Posterior cingulate gyrus (tissue), 11 donors: ENCODE data around the gene NTM.

Experiments used
- DNase-seq, 10 donors: peaks; one replicate each; pipeline versions ENCODE4 v3.0.0 to v3.0.0-alpha.2; 2020 to 2021; ENCODE audit warnings: mixed read lengths in 3 of 10
- intact Hi-C: fragments of 100-400 bp; cut with DNase I; formaldehyde crosslinking; loops from one replicate; pipeline ENCODE4 v1.15.1; 2023

Gene NTM

DNA sequence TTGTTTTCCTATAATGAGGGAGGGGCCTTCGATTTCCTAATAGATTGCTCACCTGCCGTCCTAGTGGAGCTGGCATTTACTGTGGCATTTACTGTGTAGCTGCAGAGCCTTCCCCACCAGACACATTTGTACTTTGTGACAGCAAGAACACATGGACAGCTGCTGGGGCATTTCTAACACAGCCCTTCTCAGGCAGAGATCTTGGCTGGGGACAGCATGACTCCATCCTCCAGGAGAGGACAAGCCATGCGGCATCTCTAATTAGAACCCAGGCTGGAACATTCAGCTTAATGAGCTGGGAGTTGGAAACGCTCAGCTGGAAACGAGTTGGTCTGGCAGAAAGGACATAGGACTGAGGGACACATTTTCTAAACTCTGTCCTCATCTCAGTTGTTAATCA is 887.5 kb downstream of the NTM start:
- peak in 2 of 10 donors; percentile 25 to 75 for DNase-seq
- intact Hi-C loops: no loop called here

DNA sequence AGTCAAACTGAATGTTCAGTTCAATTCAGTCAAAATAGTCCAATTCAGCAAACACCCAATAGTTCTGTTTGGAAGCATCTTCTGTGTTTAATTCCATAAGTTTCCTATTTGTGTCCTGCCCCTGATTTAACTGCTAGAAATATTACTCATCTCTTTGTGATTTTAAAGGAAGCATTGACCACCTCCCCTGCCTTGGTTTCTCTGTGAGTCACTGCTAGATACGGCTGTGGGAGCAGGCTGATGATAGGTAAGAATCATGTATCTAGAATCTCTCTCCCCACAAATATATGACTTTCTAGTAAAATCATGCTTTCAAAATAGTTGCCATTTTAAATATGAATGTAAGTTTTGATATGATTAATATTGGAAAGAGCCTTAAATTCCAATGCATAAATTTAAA is 888.5 kb downstream of the NTM start:
- no peak for DNase-seq
- intact Hi-C loops: no loop called here

- intact Hi-C loops: no loop called here
- DNase-seq: no peak
Observed at GRCh38 chr11:132260636-132261035, 890.2 kb downstream of the NTM start.

- intact Hi-C loops: no loop called here
Observed at GRCh38 chr11:132263241-132263640, 892.8 kb downstream of the NTM start.

DNA sequence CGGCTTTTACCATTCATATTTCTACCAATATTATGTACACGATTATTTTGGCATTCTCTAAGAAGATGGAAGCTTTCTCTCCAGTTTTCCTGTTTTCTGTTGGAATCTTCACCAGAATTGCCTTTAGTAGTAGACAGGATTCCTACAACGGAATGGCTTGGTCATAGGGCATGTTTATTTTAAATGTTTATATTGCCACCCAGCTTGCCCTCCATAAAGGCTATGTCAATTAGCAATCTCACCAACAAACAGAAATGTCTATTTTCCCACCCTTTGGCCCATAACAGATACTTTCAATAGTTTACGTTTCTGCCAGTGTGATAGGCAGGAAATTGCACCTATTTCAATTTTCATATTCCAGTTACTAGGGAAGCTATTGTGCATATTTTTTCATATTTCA is 893.5 kb downstream of the NTM start:
- intact Hi-C loops: no loop called here
- no peak for DNase-seq

More at GRCh38 chr11:132263241-132263640, 892.8 kb downstream of the NTM start:
- DNase-seq: no peak

GRCh38 chr11:132264616-132265015 is 894.2 kb downstream of the NTM start:
- intact Hi-C loops: no loop called here
- DNase-seq: no peak

- intact Hi-C loops: no loop called here
- DNase-seq: no peak
Observed at GRCh38 chr11:132278801-132279574, 908.6 kb downstream of the NTM start.

GRCh38 chr11:132284048-132284447 is 913.6 kb downstream of the NTM start:
- intact Hi-C loops: no loop called here
- no peak for DNase-seq

GRCh38 chr11:132284611-132285010 is 914.2 kb downstream of the NTM start:
- no peak for DNase-seq
- intact Hi-C loops: no loop called here

- DNase-seq: no peak
- intact Hi-C loops: no loop called here
Observed at GRCh38 chr11:132285631-132286030, 915.2 kb downstream of the NTM start.

GRCh38 chr11:132286106-132286505 is 915.7 kb downstream of the NTM start:
- DNase-seq: no peak
- intact Hi-C loops: no loop called here

- intact Hi-C loops: no loop called here
- DNase-seq: no peak
Observed at GRCh38 chr11:132288036-132288435, 917.6 kb downstream of the NTM start.

DNA sequence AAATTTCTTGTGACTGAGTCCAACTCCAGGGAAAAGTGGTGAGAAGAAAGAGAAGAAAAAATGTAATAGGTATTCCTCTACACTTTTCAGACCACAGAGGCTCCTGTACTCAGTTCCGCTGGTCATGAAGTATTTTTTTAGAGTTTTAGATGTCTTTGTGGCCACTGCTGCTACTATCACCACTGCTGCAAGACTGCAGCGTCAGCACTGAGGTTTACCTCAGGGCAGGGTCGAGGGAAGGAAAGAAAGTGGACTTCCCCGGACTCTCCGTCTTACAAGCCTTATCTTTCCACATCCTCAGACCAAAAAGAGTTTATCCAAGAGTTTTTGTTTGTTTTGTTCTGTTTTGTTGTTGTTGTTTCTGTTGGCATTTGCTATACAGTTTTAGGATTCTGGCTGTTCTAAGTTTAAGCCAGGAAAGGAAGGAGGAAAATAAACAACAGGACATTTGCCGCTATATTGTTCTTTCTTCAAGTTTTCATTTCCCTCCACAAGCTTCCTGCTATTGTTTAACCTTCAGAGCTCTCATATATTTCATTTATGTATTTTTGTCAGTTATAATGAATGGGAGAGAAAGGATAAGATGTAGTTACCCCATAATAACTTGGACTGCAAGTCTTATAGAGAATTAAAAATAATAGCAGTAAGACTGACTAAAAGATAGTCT is 919.3 kb downstream of the NTM start:
- DNase-seq: no peak
- intact Hi-C loops: no loop called here

GRCh38 chr11:132293586-132293985 is 923.2 kb downstream of the NTM start:
- intact Hi-C loops: no loop called here
- DNase-seq: no peak

GRCh38 chr11:132296946-132297610 is 926.7 kb downstream of the NTM start:
- no peak for DNase-seq
- intact Hi-C loops: no loop called here

GRCh38 chr11:132298357-132298756 is 927.9 kb downstream of the NTM start:
- intact Hi-C loops: no loop called here
- DNase-seq: no peak

DNA sequence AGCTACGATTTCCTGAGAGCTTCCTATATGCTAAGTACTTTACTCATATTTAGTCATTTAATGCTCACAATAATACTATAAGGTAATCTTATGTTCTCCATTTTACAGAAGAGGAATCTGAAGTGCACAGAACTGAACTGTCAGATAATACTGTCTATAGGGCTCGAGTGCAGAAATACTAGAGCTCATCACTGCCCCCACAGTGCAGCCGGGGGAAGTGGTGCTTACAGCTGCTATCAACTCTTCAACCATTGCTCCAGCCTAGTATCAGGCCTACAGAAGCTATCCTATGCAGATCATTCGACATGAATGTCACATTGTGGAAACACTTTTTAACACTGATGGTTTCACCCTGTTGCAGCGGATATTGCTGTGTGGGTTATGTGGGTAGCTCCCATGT is 929.9 kb downstream of the NTM start:
- intact Hi-C loops: no loop called here
- peak in 1 of 10 donors; percentile 21 for DNase-seq

DNA sequence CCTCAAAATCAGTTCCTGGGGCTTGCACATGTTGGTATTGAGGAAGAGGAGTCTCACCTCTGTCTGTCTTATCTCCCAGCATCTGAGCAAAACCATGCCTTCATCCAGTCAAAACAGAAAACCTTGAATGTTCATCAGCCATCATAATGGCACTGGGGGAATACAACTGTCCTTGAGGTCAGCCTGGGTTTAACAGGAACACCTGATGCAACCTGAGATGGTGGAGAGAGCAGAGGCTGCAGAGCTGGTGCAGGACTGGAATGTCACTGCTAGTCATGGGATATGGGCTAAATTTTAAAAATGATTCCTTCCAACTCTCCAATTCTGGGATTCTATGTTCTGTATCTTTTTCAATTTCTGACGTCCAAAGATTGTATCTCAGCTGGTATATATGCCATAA is 931.0 kb downstream of the NTM start:
- intact Hi-C loops: no loop called here
- no peak for DNase-seq

GRCh38 chr11:132301900-132302299 is 931.5 kb downstream of the NTM start:
- intact Hi-C loops: no loop called here
- no peak for DNase-seq

GRCh38 chr11:132307309-132308020 is 937.0 kb downstream of the NTM start:
- intact Hi-C loops: no loop called here
- peak in 2 of 10 donors; percentile 83 to 85 for DNase-seq
